ENCODE data around the gene CDKN2D.

- TF ChIP-seq POLR2AphosphoS5 (IDR thresholded peaks at IDR 0.05; ENCODE audit: low read depth, low read length), result no peak
- no peak for TF ChIP-seq REST (IDR thresholded peaks at IDR 0.05; ENCODE audit: low read depth)
- TF ChIP-seq YY1 (IDR thresholded peaks at IDR 0.05; ENCODE audit: extremely low read depth, insufficient replicate concordance, low read depth, low read length), result no peak
- TF ChIP-seq POLR2A (IDR thresholded peaks at IDR 0.05; ENCODE audit: borderline replicate concordance, extremely low read depth, insufficient read depth, insufficient read length), result no peak
- no peak for TF ChIP-seq EZH2 (IDR thresholded peaks at IDR 0.05)
- TF ChIP-seq EZH2phosphoT487 (IDR thresholded peaks at IDR 0.05; ENCODE audit: borderline replicate concordance), result no peak
- TF ChIP-seq MAX (IDR thresholded peaks at IDR 0.05), result no peak
- no peak for TF ChIP-seq JUND (IDR thresholded peaks at IDR 0.05)
- no peak for TF ChIP-seq RAD21 (IDR thresholded peaks at IDR 0.05; ENCODE audit: low read depth)
- TF ChIP-seq CTCF (IDR thresholded peaks at IDR 0.05 in 2 of 3, conservative IDR thresholded peaks at IDR 0.05 in 1 of 3; ENCODE audit: borderline replicate concordance in 1 of 3, insufficient read depth in 1 of 3, low read depth in 2 of 3, low read length in 2 of 3), result no peak
- no peak for TF ChIP-seq ELF1 (IDR thresholded peaks at IDR 0.05; ENCODE audit: borderline replicate concordance, low read depth)
- TF ChIP-seq CEBPB (IDR thresholded peaks at IDR 0.05; ENCODE audit: low read depth), result no peak
Observed at GRCh38 chr19:10593820-10594637, 25.2 kb upstream of the CDKN2D start.

All from HCT116 (cell line).